Measurements from ENCODE around the gene FGF10.

Gene FGF10

DNA sequence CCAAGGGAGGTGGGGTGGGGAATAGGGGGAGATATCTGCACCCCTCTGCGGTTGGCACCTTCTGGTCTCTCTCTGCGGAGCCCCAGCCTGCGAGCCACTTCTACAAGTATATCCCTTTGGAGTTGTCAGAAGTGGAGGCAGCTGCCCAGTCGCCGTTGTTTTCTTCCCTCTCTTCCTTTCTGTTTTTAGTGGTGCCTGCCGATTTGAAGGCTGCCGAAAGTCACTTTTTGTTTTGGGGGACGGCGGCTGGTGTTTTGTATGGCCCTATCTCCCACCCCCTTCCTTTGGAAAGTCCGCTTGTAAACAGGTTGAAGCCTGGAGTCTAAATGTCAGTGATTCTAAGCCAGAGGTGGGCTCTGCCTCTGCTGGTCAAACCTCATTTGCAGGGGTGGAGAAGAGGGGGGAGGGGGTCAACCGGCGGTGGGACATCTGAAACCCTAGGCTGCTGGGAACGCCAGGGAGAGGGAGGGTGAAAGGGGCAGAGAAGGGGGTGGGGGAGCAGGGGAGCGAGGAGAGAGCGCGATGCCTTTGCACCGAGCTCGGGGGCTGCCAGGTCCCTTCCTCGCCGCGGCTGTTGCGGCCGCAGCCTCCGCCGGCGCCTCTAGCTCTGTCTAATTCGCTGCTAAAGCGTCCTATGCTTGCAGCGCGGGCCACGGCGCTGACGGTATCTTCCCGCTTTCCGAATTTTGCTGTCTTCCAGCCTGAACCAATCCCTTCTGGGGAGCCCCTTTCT, at the start of gene FGF10:
Gene FGF10 (minus strand): TSS at position 331 of the 733 bp plus-strand sequence. CDS start 738 bp downstream, outside the sequence.
- DNase-seq (ENCODE audit: low read depth): peak; percentile 1
- peak within 1 kb of the TSS; percentile 45 for H3K4me3 ChIP-seq (replicated peaks; ENCODE audit: low read depth, low read length)
- TF ChIP-seq, protein P1, sequence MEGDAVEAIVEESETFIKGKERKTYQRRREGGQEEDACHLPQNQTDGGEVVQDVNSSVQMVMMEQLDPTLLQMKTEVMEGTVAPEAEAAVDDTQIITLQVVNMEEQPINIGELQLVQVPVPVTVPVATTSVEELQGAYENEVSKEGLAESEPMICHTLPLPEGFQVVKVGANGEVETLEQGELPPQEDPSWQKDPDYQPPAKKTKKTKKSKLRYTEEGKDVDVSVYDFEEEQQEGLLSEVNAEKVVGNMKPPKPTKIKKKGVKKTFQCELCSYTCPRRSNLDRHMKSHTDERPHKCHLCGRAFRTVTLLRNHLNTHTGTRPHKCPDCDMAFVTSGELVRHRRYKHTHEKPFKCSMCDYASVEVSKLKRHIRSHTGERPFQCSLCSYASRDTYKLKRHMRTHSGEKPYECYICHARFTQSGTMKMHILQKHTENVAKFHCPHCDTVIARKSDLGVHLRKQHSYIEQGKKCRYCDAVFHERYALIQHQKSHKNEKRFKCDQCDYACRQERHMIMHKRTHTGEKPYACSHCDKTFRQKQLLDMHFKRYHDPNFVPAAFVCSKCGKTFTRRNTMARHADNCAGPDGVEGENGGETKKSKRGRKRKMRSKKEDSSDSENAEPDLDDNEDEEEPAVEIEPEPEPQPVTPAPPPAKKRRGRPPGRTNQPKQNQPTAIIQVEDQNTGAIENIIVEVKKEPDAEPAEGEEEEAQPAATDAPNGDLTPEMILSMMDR (IDR thresholded peaks at IDR 0.05; ENCODE audit: low read length, missing control alignments): no peak

- no peak overlapping the region for H3K4me3 ChIP-seq (replicated peaks; ENCODE audit: low read depth, low read length)
- TF ChIP-seq, protein P1 (IDR thresholded peaks at IDR 0.05; ENCODE audit: low read length, missing control alignments): no peak
- no peak for DNase-seq (ENCODE audit: low read depth)
These were observed 37.7 kb upstream of the FGF10 start for GRCh38 chr5:44426944-44427343.

DNA sequence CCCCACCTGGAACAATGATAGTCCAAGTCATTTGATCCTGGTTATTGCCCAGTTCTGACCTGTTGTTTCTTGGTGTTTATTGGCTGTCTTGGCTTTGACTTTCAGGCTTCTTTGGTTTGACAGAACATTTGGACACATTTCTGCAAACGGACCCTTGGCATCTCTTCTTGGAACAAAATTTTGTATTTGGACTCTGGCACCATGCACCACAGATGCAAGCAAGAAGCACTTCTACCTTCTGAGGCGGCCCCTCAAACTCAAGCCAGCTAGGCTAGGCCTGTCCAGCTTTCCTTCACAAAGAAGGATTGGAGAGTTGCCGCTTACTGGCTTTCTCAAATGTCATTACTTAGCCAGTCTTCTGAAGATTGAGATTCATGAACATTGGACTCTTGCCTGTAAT, 23.1 kb upstream of the FGF10 start:
- no peak for DNase-seq (ENCODE audit: low read depth)
- no peak overlapping the region for H3K4me3 ChIP-seq (replicated peaks; ENCODE audit: low read depth, low read length)
- TF ChIP-seq, protein P1 (IDR thresholded peaks at IDR 0.05; ENCODE audit: low read length, missing control alignments): no peak

DNA sequence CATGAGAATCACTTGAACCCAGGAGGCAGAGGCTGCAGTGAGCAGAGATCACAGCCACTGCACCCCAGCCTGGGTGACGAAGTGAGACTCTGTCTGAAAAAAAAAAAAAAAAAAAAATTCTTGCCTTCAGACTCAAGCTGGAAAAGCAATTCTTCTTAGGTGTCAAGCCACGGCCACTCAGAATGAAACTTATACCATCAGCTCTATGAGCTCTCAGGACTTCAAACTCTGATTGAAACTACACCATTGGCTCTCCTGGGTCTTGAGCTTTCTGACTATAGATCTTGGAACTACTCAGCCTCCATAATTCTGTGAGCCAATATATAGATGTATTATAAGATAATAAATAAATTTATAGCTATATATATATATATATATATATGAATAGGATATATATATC, 12.9 kb upstream of the FGF10 start:
- TF ChIP-seq, protein P1 (IDR thresholded peaks at IDR 0.05; ENCODE audit: low read length, missing control alignments): no peak
- H3K4me3 ChIP-seq (replicated peaks; ENCODE audit: low read depth, low read length): no peak overlapping the region
- no peak for DNase-seq (ENCODE audit: low read depth)

DNA sequence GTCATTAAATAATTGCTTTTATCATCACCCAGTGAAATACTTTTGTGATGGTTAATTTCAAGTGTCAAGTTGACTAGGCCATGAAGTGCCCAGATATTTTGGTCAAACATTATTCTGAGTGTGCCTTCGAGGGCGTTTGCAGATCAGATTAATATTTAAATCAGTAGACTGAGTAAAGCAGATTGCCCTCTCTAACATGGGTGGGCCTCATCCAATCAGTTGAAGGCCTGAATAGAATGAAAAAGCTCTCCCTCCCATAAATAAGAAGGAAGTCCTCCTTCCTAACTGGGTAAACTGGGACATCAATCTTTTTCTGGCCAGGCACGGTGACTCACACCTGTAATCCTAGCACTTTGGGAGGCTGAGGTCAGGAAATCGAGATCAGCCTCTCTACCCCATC, 12.4 kb upstream of the FGF10 start:
- H3K4me3 ChIP-seq (replicated peaks; ENCODE audit: low read depth, low read length): no peak overlapping the region
- TF ChIP-seq, protein P1 (IDR thresholded peaks at IDR 0.05; ENCODE audit: low read length, missing control alignments): no peak
- no peak for DNase-seq (ENCODE audit: low read depth)

- DNase-seq (ENCODE audit: low read depth): no peak
- TF ChIP-seq, protein P1 (IDR thresholded peaks at IDR 0.05; ENCODE audit: low read length, missing control alignments): no peak
- no peak overlapping the region for H3K4me3 ChIP-seq (replicated peaks; ENCODE audit: low read depth, low read length)
These were observed 9.2 kb upstream of the FGF10 start for GRCh38 chr5:44398382-44398781.

DNA sequence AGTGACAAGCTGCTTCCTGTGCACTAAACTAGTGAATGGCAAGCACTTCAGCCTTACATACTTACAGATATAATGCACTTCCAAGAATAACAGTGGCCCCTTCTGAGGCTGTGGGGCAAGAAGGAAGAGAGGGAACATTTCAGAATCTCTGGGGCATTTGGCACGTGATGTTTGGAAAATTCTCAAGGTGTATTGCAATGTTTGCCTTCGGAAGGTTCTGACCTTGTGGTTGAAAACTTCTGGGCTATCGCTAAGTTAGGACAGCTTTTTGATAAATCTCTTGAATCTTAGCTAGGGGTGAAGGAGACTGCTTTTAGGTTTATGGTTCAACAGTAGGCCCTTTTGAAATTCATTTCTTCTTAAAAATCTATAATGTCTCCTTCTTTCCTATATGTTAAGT, 7.1 kb upstream of the FGF10 start:
- no peak for DNase-seq (ENCODE audit: low read depth)
- TF ChIP-seq, protein P1 (IDR thresholded peaks at IDR 0.05; ENCODE audit: low read length, missing control alignments): no peak

More for the DNA sequence above, 7.1 kb upstream of the FGF10 start:
- no peak overlapping the region for H3K4me3 ChIP-seq (replicated peaks; ENCODE audit: low read depth, low read length)
